ENCODE measurements around the gene CD200R1.

GRCh38 chr3:113008117-113008516, 33.2 kb upstream of the CD200R1 start:
- TF ChIP-seq CTCF (IDR thresholded peaks at IDR 0.05) (no peak), POLR2A (IDR thresholded peaks at IDR 0.05) (no peak)
